ENCODE data around the gene RTF1.
A peak's percentile ranks its signal among the peaks of the same experiment; 100 is the strongest.

RTF1 gene

DNA sequence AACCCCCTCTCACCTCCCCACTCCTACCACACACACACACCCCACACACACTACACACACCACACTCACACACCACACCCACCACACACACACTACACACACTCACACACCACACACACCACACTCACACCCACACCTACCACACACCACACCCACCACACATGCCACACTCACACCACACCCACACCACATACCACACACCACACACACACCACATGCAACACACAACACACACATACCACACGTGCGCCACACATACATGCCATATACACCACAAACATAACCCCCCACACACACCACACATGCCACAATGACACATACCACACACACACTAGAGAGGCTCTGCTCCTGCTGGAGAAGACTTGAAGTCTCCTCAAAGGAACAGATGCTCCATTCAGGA lies 70.9 kb downstream of the RTF1 start:
- no peak for DNase-seq (ENCODE audit: low read depth)

DNA sequence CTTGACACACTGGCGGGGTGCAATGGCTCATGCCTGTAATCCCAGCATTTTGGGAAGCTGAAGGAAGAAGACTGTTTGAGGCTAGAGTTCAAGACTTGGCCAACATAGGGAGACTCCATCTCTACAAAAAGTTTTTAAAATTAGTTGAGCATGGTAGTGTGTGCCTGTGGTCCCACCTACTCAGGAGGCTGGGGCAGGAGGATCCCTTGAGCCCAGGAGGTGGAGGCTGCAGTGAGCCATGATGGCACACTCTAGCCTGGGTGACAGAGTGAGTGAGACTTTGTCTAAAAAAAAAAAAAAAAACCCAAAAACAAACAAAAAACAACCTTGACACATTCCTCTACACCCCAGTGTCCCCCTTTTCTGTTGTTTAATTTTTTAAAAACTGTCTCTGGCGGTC lies 72.7 kb downstream of the RTF1 start:
- DNase-seq (ENCODE audit: low read depth), result no peak

DNA sequence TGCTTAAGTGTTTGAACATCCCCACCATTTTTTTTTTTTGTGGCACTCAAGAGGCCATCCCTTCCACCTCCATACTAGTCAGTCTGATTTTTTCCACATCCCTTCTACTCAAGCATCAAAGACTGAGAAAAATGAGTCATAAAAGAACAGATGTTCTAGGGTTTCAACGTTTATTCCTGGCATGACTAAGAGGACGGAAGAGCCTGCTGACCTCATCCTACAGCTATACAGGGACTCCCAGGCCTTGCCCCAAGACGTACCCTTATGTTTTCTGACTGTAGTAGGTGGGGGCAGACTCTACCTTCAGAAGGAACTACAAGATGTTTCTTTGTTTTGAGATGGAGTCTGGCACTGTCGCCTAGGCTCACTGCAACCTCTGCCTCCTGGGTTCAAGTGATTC lies 73.5 kb downstream of the RTF1 start:
- DNase-seq (ENCODE audit: low read depth), result no peak

DNA sequence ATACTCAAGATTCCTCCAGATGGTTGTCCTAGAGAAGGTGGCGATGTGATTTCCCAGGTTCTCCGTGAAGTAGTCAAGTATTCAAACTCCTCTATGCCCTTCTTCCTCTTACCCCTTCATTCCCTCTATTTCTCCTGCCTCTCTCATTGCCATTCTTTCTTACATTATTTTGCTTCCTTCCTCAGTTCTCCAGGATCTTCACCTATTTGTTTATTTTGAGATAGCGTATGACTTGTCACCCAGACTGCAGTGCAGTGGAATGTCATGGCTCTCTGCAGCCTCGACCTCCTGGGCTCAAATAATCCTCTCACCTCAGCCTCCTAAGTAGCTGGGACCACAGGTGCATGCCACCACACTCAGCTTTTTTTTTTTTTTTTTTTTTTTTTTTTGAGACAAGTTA lies 75.0 kb downstream of the RTF1 start:
- DNase-seq (ENCODE audit: low read depth), result no peak

DNA sequence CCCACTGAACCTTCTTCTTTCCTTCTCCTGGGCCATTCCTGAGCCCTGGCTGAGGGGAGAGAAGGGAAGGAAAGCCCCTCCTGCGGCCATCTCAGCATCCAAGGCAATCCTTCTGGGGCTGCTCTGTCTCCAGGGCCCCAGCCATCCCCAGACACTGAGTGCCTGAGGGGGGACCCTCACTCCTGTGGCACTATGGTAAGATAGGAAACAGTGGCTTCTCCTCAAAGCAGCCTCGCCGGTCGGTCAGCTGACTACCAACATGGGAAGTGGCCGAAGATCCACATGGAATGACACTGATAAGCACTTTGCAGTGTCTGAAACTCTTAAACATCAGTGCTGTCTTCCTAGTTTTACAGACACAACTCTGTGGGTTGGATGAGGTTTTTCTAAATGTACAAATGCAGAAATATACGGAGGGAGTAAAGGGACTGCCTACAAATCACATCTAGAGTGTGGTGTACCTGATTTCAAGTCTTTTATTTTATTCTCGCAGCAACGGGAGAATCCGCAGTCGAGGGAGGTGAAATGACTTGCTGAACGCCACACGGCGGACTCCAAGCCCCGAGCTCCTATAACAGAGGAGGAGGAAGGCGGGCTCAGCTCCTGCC lies 75.8 kb downstream of the RTF1 start:
- no peak for DNase-seq (ENCODE audit: low read depth)

DNA sequence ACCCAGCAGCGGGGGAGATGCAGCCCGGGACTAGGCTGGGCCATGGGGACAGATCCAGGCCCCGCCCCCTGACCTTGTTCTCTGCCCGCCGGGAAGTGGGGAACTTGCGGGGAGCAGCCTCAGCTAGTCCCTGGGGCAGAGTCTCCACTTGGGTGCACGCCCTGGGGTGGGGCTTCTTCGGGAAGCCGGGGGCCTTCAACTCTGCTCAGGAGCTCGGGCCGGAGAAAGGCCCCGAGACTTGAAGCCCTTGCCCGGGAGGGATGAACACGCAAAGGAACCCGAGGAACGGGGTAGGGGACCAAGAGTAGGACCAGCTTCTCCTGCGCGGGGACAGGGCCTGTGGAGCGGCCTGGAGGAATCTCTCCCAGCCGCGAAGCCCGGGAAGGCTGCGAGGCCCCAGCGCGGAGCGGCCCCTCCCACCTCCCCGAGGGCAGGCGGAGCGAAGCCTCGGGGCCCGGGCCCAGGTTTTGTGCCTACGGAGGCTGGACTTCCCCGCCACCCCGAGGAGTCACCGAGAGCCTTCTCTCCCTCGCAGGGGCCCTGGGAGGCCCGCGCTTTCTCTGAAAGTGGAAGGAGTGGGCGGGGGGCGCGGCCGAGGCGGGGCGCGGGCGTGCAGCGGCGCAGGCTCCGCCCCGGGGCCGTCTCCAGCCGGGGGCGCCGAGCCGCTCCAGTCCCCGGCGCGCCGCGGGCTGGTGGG lies 76.5 kb downstream of the RTF1 start, which contains the start of gene ITPKA:
ITPKA (plus strand) TSS at position 670 of the 697 bp plus-strand sequence. CDS start 54 bp downstream, outside the sequence.
- peak; percentile 58 for DNase-seq (ENCODE audit: low read depth)

DNA sequence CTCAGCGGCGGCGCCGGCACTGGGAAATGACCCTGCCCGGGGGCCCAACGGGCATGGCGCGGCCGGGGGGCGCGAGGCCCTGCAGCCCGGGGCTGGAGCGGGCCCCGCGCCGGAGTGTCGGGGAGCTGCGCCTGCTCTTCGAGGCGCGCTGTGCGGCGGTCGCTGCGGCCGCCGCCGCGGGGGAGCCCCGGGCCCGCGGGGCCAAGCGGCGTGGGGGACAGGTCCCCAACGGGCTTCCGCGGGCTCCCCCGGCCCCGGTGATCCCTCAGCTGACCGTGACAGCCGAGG lies 77.0 kb downstream of the RTF1 start:
- DNase-seq (ENCODE audit: low read depth), result no peak

DNA sequence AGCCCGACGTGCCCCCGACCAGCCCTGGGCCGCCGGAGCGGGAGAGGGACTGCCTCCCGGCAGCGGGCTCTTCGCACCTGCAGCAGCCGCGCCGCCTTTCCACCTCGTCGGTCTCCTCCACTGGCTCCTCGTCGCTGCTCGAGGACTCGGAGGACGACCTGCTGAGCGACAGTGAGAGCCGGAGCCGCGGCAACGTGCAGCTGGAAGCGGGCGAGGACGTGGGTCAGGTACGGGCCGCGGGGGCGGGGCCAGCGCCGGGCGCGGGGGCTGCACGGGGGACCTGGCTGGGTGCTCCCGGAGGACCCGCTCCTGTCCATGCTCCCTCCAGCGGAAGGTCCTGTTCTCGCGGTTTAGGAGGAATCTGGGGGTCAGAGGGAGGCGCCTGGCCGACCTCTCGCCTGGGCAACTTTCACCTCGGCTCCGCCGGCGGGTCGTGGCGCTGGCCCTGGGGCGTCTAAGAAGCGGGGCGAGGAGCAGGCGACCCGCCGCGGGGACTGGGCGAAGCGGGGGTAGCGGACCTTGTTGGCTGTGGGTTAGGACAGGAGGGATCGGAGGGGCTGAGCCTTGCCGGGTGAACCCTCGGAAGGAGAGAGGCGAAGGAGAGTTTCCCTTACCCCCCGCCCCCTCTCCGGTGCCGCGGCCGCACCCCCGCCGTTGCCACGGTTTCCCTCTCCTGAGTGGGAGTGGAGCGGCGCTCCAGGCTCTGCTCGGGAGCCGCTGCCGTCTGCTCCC lies 77.5 kb downstream of the RTF1 start:
- no peak for DNase-seq (ENCODE audit: low read depth)

DNA sequence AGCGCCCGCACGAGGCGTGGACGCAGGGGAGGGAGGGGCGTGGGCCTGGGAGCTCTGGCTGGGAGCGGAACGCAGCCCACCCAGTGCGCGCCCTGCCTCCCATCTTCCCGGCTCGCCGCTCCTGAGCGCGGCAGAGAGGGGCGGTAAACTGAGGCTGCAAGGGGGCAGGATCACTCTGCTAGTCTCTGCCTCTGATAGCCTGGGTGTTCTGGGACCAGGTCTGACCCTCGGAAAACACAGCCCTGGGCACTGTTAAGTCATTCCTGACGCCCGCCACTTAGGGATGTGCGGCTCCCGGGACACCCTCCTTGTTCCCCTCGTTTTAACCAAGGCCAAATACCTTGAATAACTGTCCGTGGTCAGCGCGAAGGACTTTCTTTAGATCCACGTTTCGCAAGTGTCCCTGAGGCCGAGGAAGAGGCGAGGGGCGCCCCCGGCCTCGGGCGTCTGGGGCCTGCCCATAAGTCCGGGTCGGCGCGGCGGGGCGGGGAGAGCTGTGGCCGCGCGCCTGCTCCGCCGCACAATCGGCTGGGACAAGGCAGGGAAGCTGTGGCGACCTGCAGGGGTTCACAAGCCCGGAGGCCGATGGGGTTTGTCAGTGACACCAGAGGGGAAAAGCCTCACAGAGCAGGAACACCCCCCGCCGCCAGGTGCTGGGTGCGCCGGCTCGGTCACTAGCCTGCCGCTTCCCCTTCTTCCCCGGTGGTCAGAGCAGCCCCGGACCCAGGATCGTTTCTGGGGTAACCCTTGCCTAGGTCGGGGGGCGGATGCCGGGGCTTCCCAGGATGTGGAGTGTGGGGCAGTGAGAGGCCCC lies 78.2 kb downstream of the RTF1 start:
- DNase-seq (ENCODE audit: low read depth), result no peak

DNA sequence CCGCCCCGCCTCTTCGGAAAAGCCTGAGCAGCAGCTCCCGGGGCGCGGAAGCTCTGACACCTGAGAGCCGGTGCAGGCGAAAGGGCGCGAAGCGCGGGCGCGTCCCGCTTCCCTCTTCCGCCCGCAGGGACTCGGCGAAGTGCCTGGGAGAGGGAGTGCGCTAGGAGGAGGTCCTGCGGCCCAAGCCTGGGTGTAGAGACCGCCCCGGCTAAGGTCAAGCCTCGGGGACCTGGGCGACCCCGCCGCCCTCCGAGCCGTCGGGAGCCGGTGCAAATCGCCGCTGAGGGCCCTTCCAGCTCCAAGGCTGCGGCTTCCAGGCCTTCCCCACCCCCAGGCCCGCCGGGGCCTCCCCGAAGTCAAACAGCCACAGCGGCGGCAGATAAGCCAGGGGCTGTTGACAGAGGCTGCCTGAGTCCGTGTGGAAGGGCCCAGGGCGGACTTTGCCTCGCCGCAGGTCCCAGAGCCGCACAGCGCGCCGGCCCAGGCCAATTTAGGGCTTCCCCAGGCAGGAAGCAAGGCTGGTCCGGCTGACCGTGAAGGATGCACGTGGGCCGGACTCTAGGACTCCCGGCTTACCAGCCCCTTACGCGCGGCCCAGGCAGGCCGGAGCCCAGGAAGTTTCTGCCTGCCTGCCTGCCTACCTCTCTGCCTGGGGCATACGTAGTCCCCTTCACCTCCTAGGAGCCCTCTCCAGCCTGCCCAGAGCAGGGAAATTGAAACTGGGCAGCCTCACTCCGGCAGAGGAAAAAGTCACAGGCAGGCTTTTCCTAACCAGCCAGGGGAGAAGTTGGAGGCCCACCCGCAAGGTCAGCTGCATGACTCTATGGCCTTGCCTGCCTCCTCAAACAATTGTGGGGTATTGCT lies 79.1 kb downstream of the RTF1 start:
- DNase-seq (ENCODE audit: low read depth), result no peak

DNA sequence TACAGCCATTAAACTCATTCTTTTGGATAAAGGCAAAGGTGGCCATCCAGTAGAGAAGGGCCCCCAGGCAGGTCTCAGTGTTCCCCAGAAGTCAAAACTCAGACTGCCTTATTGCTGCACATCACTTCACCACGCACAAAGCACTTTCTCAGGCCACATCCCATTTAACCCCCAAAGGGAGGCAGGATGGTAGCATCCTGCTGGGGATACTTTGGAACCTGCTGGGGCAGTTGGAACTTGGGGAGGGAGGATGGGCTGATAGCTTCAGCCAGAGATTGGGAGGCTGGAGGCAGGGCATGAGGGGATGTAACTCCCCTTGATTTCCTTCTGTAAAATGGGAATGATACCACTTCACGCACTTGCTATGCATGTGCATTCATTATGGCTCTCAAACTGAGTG lies 81.8 kb downstream of the RTF1 start:
- no peak for DNase-seq (ENCODE audit: low read depth)

DNA sequence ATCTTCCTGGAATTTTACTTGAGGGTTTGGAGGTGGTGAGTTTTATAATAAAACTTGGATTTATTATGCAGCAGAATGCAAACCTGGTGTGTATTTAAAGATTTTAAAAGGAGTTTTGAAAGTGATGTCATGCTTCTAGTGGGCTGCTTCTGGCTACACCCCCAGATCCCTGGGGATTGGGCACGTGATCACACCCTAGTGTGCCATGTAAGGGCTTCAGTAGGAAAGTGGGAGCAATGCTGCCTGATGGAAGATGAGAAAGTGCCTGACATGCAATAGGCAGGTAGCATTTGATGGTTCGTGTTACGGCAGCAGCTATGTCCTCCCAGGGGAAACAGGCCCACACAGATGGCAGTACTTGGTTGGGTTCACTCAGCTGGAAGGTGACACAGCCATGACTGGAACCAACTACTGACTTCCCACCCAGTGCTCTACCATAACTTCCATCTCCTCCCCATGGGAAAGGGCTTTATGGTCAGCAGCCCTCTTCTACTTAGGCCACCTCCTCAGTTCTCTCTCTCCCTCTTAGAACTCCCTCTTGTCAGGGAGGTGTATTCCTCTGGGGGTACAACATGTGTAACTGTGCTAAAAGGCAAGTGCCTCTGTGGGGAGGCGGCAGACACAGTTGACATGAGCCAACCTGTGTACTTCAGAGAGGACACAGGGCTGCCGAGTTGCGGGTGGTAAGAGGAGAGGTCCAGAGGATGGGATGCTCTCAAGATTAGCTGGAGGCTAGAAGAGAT lies 82.4 kb downstream of the RTF1 start:
- DNase-seq (ENCODE audit: low read depth), result no peak

DNA sequence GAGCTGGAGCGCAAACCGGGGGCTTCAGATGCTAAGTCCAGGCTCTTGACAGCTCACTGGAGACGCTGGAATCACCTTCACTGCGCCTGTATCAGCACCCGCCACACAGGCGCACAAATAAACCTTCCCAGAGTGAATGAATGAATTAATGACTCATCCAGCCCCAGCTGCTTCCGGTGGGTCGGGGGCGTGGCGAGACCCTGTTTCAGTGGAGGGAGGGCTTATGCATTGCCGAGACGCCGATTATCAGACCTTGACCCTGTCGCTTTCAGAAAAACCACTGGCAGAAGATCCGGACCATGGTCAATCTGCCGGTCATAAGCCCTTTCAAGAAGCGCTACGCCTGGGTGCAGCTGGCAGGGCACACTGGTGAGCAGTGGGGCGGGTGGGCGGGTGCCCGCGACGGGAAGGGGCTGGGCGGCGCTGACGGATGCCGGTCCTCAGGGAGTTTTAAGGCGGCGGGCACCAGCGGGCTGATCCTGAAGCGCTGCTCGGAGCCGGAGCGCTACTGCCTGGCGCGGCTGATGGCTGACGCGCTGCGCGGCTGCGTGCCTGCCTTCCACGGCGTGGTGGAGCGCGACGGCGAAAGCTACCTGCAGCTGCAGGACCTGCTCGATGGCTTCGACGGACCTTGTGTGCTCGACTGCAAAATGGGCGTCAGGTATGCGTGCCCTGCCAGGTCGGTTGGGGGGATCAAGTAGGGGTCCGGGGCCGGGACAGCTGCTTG lies 84.5 kb downstream of the RTF1 start:
- DNase-seq (ENCODE audit: low read depth), result no peak

DNA sequence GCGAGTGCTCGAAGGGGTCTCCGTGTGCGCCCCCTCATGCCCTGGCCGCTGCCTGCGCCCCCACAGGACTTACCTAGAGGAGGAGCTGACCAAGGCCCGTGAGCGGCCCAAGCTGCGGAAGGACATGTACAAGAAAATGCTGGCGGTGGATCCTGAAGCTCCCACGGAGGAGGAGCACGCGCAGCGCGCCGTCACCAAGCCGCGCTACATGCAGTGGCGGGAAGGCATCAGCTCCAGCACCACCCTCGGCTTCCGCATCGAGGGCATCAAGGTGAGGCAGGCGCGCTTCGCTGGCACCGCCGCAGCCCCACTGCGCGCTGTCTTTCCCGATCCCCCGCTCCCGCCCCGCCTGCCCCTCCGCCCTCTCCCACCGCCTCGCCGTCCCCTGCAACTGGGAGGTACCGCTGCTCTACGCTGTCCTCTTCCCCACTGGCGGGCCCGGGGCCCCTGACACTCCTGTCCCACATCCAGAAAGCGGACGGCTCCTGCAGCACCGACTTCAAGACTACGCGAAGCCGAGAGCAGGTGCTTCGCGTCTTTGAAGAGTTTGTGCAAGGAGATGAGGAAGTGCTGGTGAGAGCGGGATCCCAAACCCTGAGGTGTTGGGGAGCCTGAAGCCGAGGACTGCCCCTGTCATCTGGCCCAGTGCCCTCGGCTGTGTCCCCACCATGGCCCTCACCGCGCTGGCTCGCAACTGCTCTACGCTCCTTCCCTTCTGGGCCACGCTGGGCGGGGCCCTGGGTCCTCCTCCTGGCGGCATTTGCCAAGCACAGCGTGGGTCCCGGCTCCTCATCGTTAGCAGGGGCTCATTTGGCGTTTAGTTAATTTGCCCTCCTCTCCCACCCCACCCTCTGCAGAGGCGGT lies 85.3 kb downstream of the RTF1 start:
- no peak for DNase-seq (ENCODE audit: low read depth)

DNA sequence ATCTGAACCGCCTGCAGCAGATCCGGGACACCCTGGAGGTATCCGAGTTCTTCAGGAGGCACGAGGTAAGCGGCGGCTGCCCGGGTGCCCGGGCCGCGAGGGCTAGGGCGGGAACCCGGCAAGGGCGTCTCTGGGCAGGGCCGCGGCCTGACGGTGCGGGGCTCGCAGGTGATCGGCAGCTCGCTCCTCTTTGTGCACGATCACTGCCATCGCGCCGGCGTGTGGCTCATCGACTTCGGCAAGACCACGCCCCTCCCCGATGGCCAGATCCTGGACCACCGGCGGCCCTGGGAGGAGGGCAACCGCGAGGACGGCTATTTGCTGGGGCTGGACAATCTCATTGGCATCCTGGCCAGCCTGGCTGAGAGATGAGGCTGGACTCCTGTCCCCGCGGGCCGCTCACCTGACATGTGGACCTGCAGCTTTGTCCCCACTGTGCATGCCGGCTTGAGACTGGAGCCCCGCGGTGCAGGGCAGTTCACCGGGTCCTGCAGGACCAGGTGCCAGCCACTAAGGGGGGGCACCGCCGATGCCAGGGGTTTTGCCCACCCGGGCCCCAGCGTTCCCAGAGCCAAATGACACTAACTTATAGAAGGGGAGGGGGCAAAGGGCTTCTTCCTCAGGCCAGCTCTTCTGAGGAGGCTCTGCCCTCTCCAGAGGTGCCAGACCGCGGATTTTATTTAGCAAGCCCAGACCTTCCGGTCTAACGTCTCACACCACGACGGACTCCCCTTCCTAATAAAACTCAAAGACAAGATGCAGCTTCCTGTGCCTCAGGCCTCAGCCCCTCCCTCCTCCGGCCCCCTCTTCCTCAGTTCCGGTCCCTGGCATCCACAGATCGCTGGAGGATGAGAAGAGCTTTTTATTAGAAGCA lies 86.1 kb downstream of the RTF1 start:
- no peak for DNase-seq (ENCODE audit: low read depth)

DNA sequence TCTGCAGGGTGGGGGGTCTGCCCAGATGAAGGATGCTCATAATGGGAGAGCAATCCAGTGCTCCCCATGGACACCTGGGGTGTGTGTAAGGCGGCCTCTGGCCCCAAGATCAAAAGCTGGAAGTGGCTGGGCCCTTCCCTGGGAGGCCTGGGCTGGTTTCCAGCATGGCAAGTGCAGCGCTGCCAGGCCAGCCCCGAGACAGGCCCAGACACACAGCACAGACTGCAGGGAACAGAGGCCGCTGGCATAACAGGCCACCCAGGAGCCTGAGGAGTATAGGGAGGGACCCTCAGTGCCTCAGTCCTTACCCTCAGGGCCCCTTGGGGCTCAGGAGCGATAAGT lies 86.7 kb downstream of the RTF1 start:
- DNase-seq (ENCODE audit: low read depth), result no peak

DNA sequence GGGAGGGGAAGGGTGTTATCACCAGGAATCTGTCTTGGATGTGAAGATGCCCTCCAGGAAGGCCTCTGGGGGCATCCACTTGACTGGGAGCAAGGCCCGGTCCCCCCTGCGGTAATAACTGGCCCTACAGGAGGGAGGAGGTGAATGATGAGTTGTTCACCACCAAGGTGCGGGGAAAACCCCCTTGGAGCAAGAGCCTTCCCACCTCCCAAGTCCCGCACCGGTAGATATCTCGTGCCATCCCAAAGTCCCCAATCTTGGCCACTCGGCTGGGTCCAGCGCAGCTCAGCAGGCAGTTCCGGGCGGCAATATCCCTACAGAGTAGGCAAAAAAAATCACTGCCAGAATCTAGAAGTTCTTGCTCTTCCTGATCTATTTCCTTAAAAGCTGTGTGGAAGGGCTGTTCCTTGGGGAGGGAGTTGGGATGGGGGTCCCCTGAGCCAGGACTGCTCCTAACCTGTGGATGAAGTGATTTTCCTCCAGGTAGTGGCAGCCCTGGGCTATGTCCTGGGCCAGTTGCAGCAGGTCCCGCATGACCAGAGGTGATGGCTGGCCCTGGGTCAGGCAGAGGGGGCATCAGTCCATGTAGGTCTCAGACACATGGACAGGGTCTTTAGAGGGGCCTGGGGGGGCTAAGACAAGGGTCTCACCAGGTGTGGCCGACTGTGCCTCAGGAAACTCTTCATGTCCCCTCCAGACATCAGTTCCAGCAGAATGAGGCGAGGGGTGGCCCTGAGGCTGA lies 88.0 kb downstream of the RTF1 start:
- no peak for DNase-seq (ENCODE audit: low read depth)

DNA sequence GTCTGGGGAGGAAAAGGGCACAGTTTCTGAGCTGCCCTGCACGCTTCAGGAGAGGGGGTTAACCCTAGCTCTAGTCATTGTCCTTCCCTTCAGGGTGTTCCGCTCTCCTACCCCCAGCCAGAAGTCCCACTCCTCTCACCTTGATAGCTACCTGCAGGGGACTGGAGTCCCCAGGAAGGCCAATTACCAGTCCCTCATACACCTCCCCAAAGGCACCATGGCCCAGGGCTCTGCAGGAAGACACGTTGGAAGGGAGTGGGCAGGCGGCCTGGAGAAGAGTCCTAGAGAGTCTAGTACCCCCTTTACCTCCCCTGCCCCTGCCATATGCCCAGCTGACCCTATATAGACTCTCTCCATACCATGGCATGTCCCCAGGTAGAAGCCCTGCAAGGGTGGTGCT lies 88.9 kb downstream of the RTF1 start:
- no peak for DNase-seq (ENCODE audit: low read depth)

Data from stimulated activated CD8-positive, alpha-beta memory T cell treated with anti-CD3 and anti-CD28 coated beads, Interleukin-15, amount 100 ng/mL, for 1 hour (primary cell).